PC-9 (cell line): ENCODE data around the gene BFSP2.

Experiments used
- EZH2 ChIP-seq: fragments of 200-600 bp; sonication (generic); IDR thresholded peaks from 2 replicates; pipeline ENCODE4 v1.8.0; 2017; ENCODE audit warnings: antibody characterized with exemption, low read depth
- TF ChIP-seq, protein P1 (sequence below): fragments of 200-600 bp; sonication (generic); conservative IDR thresholded peaks from 2 replicates; pipeline ENCODE4 v1.6.1; 2017; ENCODE audit warnings: mixed run types, antibody characterized with exemption, mild to moderate bottlenecking, moderate library complexity

DNA sequence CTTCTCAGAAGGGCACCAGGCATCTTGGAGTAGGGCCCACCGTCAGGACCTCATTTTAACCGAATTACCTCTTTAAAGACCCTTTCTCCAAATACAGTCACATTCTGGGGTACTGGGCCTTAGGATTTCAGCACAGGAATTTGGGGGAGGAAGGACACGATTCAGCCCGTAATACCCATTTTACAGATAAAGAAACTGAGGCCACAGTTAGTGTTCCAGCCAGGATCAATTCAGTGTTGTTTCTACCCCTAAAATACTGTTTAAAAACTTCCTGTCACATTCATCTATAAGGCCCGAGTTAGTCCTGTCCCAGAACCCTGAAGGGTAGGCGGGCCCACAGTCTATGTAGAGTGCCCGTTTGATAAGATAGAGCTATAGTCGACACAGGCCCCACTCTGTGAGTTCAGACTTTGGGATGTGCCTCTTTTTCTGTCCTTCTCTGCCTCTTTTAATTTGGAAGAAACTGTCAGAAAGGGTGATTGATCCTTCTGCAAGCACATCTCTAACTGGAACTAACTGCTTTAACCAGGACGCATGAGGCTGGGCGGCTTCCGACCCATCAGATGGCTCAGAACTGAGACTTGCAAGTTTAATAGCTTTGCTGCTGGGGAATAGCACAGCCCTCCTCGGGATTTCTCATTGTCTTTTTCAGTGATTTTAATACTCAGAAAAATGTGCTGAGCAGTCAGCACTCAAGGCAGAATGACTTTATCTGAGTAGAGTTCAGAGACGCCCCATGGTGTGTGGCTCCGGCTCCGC is 19.5 kb downstream of the BFSP2 start:
- TF ChIP-seq, protein P1, sequence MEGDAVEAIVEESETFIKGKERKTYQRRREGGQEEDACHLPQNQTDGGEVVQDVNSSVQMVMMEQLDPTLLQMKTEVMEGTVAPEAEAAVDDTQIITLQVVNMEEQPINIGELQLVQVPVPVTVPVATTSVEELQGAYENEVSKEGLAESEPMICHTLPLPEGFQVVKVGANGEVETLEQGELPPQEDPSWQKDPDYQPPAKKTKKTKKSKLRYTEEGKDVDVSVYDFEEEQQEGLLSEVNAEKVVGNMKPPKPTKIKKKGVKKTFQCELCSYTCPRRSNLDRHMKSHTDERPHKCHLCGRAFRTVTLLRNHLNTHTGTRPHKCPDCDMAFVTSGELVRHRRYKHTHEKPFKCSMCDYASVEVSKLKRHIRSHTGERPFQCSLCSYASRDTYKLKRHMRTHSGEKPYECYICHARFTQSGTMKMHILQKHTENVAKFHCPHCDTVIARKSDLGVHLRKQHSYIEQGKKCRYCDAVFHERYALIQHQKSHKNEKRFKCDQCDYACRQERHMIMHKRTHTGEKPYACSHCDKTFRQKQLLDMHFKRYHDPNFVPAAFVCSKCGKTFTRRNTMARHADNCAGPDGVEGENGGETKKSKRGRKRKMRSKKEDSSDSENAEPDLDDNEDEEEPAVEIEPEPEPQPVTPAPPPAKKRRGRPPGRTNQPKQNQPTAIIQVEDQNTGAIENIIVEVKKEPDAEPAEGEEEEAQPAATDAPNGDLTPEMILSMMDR = no peak
- no peak for TF ChIP-seq EZH2
